H1 (cell line): ENCODE data around the gene SMTNL2. TPM values are rescaled to one million over a fixed set of nuclear protein-coding genes. Genes with fewer than 3 reads are reported as not detected.

Source experiments
- CTCF ChIA-PET: fragments of 300-600 bp; sonication (Branson Sonifier 250); formaldehyde crosslinking; loops from one replicate; lab custom pipeline; 2021; ENCODE audit not compliant: partially characterized antibody; lab: Charles Lee
- POLR2A ChIA-PET: fragments of 300-600 bp; sonication (Branson Sonifier 250); formaldehyde crosslinking; loops from one replicate; lab custom pipeline; 2021; ENCODE audit warnings: inconsistent platforms; ENCODE audit not compliant: partially characterized antibody; lab: Charles Lee
- DNase-seq, 2 experiments: peaks; one replicate each; pipeline versions ENCODE4 v3.0.0 to v3.0.0-alpha.2; 2010 to 2022; ENCODE audit warnings: low spot score in 2 of 2, low read depth in 1 of 2, mixed read lengths in 1 of 2
- FAIRE-seq: peaks from 2 replicates; lab custom pipeline; 2011; peaks lifted over from hg19 to GRCh38; lab: Jason Lieb, UNC
- H2AFZ ChIP-seq: 2 replicates; pipeline ENCODE4 v1.8.1; 2012; ENCODE audit warnings: low read length, inconsistent platforms
- H2AK5ac ChIP-seq: 2 replicates; pipeline ENCODE4 v1.6.1; 2013; ENCODE audit warnings: low read depth, low read length
- H2BK120ac ChIP-seq: replicated peaks from 2 replicates; pipeline ENCODE3; 2013; ENCODE audit warnings: low read depth, low read length, inconsistent platforms
- H2BK12ac ChIP-seq: 2 replicates; pipeline ENCODE4 v1.6.1; 2013; ENCODE audit warnings: low read depth, low read length
- H2BK15ac ChIP-seq: 2 replicates; pipeline ENCODE4 v1.6.1; 2013; ENCODE audit warnings: low read length
- H2BK20ac ChIP-seq: 2 replicates; pipeline ENCODE4 v1.6.1; 2013; ENCODE audit warnings: low read length
- H2BK5ac ChIP-seq: 2 replicates; pipeline ENCODE4 v1.6.1; 2013; ENCODE audit warnings: low read depth, low read length
- H3K14ac ChIP-seq: 2 replicates; pipeline ENCODE4 v1.6.1; 2013; ENCODE audit warnings: inconsistent platforms; ENCODE audit not compliant: insufficient read length
- H3K18ac ChIP-seq: 2 replicates; pipeline ENCODE4 v1.6.1; 2013; ENCODE audit warnings: low read length; ENCODE audit errors: extremely low read depth
- H3K23ac ChIP-seq: 2 replicates; pipeline ENCODE4 v1.6.1; 2013; ENCODE audit warnings: inconsistent platforms; ENCODE audit not compliant: insufficient read length
- H3K23me2 ChIP-seq: 2 replicates; pipeline ENCODE4 v1.6.1; 2013; ENCODE audit warnings: low read depth, low read length
- H3K27ac ChIP-seq: 2 replicates; pipeline ENCODE4 v1.6.1; 2011; ENCODE audit warnings: low read depth, low read length, inconsistent platforms
- H3K27me3 ChIP-seq, 4 experiments: replicated peaks in 1 of 4; 1 replicate in 1 of 4; 2 replicates in 3 of 4; pipeline versions ENCODE4 v1.6.1 to v1.8.1; 2011 to 2013; ENCODE audit warnings: low read length in 3 of 4, mild to moderate bottlenecking in 3 of 4, inconsistent platforms in 2 of 4, mixed read lengths in 2 of 4, moderate library complexity in 1 of 4; ENCODE audit not compliant: control insufficient read depth in 3 of 4, insufficient read depth in 3 of 4; ENCODE audit errors: extremely low read depth in 1 of 4
- H3K36me3 ChIP-seq, 4 experiments: 2 replicates each; pipeline versions ENCODE4 v1.6.1 to v1.8.1; 2011 to 2013; ENCODE audit warnings: mild to moderate bottlenecking in 4 of 4, low read length in 3 of 4, moderate library complexity in 2 of 4, control low read depth in 1 of 4, inconsistent platforms in 1 of 4; ENCODE audit not compliant: insufficient read depth in 4 of 4, control insufficient read depth in 2 of 4
- H3K4ac ChIP-seq: replicated peaks from 2 replicates; pipeline ENCODE3; 2013; ENCODE audit warnings: low read length, low read depth, mixed read lengths, inconsistent platforms; ENCODE audit not compliant: insufficient read length
- H3K4me1 ChIP-seq, 4 experiments: replicated peaks in 1 of 4; 1 replicate in 1 of 4; 2 replicates in 3 of 4; pipeline versions ENCODE4 v1.6.1 to v1.8.1; 2011 to 2013; ENCODE audit warnings: low read length in 3 of 4, inconsistent platforms in 2 of 4, mixed read lengths in 1 of 4; ENCODE audit not compliant: insufficient read depth in 4 of 4, control insufficient read depth in 3 of 4
- H3K4me2 ChIP-seq, 2 experiments: 2 replicates each; pipeline versions ENCODE4 v1.6.1 to v1.8.1; 2011 to 2013; ENCODE audit warnings: low read depth in 2 of 2, low read length in 2 of 2, control low read depth in 1 of 2, inconsistent platforms in 1 of 2, mild to moderate bottlenecking in 1 of 2; ENCODE audit not compliant: insufficient read depth in 1 of 2
- H3K4me3 ChIP-seq, 4 experiments: fragments of 200-600, 300-600 bp in 1 of 4; sonication (generic), shearing (Covaris generic), sonication (Bioruptor Twin) in 1 of 4; 2 replicates each; pipeline versions ENCODE4 v1.5.1 to v1.8.1; 2011 to 2016; ENCODE audit warnings: low read length in 4 of 4, low read depth in 3 of 4, control low read depth in 2 of 4, inconsistent platforms in 2 of 4, mild to moderate bottlenecking in 2 of 4, mixed read lengths in 1 of 4, moderate library complexity in 1 of 4; ENCODE audit not compliant: insufficient read depth in 2 of 4; ENCODE audit errors: extremely low read depth in 1 of 4
- H3K56ac ChIP-seq: replicated peaks from 2 replicates; pipeline ENCODE3; 2013; ENCODE audit warnings: low read depth, mild to moderate bottlenecking, mixed read lengths, low read length, inconsistent platforms; ENCODE audit not compliant: insufficient read length
- H3K79me1 ChIP-seq: 2 replicates; pipeline ENCODE4 v1.6.1; 2013; ENCODE audit warnings: low read depth, low read length, control low read depth
- H3K79me2 ChIP-seq, 2 experiments: 2 replicates each; pipeline versions ENCODE4 v1.6.1 to v1.8.1; 2012 to 2013; ENCODE audit warnings: low read length in 2 of 2, mild to moderate bottlenecking in 2 of 2, inconsistent platforms in 1 of 2; ENCODE audit not compliant: insufficient read depth in 2 of 2, control insufficient read depth in 1 of 2
- H3K9ac ChIP-seq, 4 experiments: replicated peaks in 1 of 4; 1 replicate in 1 of 4; 2 replicates in 3 of 4; pipeline versions ENCODE4 v1.6.1 to v1.8.1; 2011 to 2013; ENCODE audit warnings: low read depth in 3 of 4, low read length in 3 of 4, control low read depth in 2 of 4, mild to moderate bottlenecking in 2 of 4, moderate library complexity in 2 of 4, inconsistent platforms in 1 of 4; ENCODE audit errors: extremely low read depth in 1 of 4
- H3K9me3 ChIP-seq, 2 experiments: 2 replicates each; pipeline versions ENCODE4 v1.6.1 to v1.8.1; 2012 to 2013; ENCODE audit warnings: mild to moderate bottlenecking in 2 of 2, moderate library complexity in 2 of 2, control low read depth in 1 of 2, inconsistent platforms in 1 of 2, low read depth in 1 of 2, low read length in 1 of 2, mixed read lengths in 1 of 2; ENCODE audit not compliant: insufficient read depth in 2 of 2
- H4K20me1 ChIP-seq, 2 experiments: replicated peaks in 1 of 2; 2 replicates each; pipeline versions ENCODE3 to v1.8.1; 2011 to 2013; ENCODE audit warnings: inconsistent platforms in 2 of 2, low read length in 2 of 2, mild to moderate bottlenecking in 1 of 2; ENCODE audit not compliant: insufficient read depth in 2 of 2, control insufficient read depth in 1 of 2
- H4K5ac ChIP-seq: 2 replicates; pipeline ENCODE4 v1.6.1; 2013; ENCODE audit warnings: low read length, low read depth, mixed read lengths, inconsistent platforms; ENCODE audit not compliant: insufficient read length
- H4K8ac ChIP-seq: 2 replicates; pipeline ENCODE4 v1.8.0; 2013; ENCODE audit warnings: mild to moderate bottlenecking, moderate library complexity, low read length, inconsistent platforms; ENCODE audit not compliant: insufficient read depth; ENCODE audit errors: extremely low read depth
- H4K91ac ChIP-seq: replicated peaks from 2 replicates; pipeline ENCODE3; 2013; ENCODE audit warnings: low read length, mixed read lengths, inconsistent platforms; ENCODE audit not compliant: insufficient read length
- BCL11A ChIP-seq, 2 experiments: IDR thresholded peaks; one replicate each; pipeline ENCODE4 v1.6.1; 2011; ENCODE audit warnings: low read depth in 2 of 2, low read length in 2 of 2, mild to moderate bottlenecking in 2 of 2
- KDM5A ChIP-seq: fragments of 200-600 bp; IDR thresholded peaks from 2 replicates; pipeline ENCODE4 v1.7.1; 2012; ENCODE audit warnings: mild to moderate bottlenecking, low read length, inconsistent platforms, mixed read lengths
- NANOG ChIP-seq: IDR thresholded peaks from 2 replicates; pipeline ENCODE4 v1.6.1; 2011; ENCODE audit warnings: low read length, low read depth, mild to moderate bottlenecking, inconsistent platforms; ENCODE audit not compliant: insufficient read depth, poor library complexity, severe bottlenecking
- PHF8 ChIP-seq: fragments of 200-600 bp; sonication (generic); conservative IDR thresholded peaks from 2 replicates; pipeline ENCODE4 v1.7.1; 2012; ENCODE audit warnings: low read depth, mild to moderate bottlenecking, inconsistent platforms, low read length, moderate library complexity
- RAD21 ChIP-seq, 2 experiments: IDR thresholded peaks in 1 of 2; conservative IDR thresholded peaks in 1 of 2; 2 replicates each; pipeline ENCODE4 v1.6.1; 2011; ENCODE audit warnings: low read depth in 2 of 2, low read length in 2 of 2, improper control_type of control experiment in 1 of 2, inconsistent platforms in 1 of 2, mild to moderate bottlenecking in 1 of 2, moderate library complexity in 1 of 2
- TBP ChIP-seq: IDR thresholded peaks from 2 replicates; pipeline ENCODE4 v1.6.1; 2011; ENCODE audit warnings: low read depth, low read length, improper control_type of control experiment
- WGBS, 2 experiments: shearing (Covaris generic) in 1 of 2; methylation state at CpG; one replicate each; pipeline versions ENCODE4 v1.1.6 to v1.1.7; 2013 to 2015; ENCODE audit warnings: low lambda C conversion rate in 2 of 2, mixed read lengths in 2 of 2, inconsistent platforms in 1 of 2, low coverage in 1 of 2, missing lambda C conversion rate in 1 of 2; ENCODE audit not compliant: insufficient replicate concordance in 2 of 2, insufficient coverage in 1 of 2, insufficient read length in 1 of 2; ENCODE audit errors: extremely low coverage in 1 of 2, missing lambda C conversion rate in 1 of 2; 5-methylcytosine and 5-hydroxymethylcytosine counted together
- polyA plus RNA-seq, 7 experiments: library from polyadenylated mRNA; depleted of rRNA in 3 of 7; stranded (reverse) in 5 of 7; unstranded in 2 of 7; fragments of >200 nt in 5 of 7; fragments of 200-250 nt in 2 of 7; gene quantifications; 1 replicate in 5 of 7; 2 replicates in 1 of 7; 4 replicates in 1 of 7; pipeline versions ENCODE4 v1.2.1 to v1.2.3, GENCODE V29; 2011 to 2013; ENCODE audit warnings: missing spikeins in 2 of 7, mixed read lengths in 2 of 7
- total RNA-seq: library from RNA; stranded (reverse); fragmentation: NEBNext Ultra II Directional; extraction: Animal tissue kit (Norgen Biotek cat#: 25700); gene quantifications from 2 replicates; pipeline ENCODE4 v1.2.1, GENCODE V29; 2021
- TF ChIP-seq, protein P1 (sequence below), 3 experiments: IDR thresholded peaks; 1 replicate in 2 of 3; 2 replicates in 1 of 3; pipeline versions ENCODE4 v1.5.1 to v1.6.1; 2011; ENCODE audit warnings: low read length in 3 of 3, mild to moderate bottlenecking in 3 of 3, inconsistent platforms in 2 of 3, low read depth in 1 of 3, moderate library complexity in 1 of 3; ENCODE audit not compliant: insufficient read depth in 1 of 3; ENCODE audit errors: control extremely low read depth in 1 of 3
- TF ChIP-seq, protein P2 (sequence below): IDR thresholded peaks from 2 replicates; pipeline ENCODE4 v1.6.1; 2012; ENCODE audit warnings: low read length, inconsistent platforms

The SMTNL2 gene
- total and polyA plus RNA-seq, 2 of the 8 experiments (the other 6 are each of a cell fraction or from before 2014, with no cell fraction given) = 3.6 to 4.5 TPM

DNA sequence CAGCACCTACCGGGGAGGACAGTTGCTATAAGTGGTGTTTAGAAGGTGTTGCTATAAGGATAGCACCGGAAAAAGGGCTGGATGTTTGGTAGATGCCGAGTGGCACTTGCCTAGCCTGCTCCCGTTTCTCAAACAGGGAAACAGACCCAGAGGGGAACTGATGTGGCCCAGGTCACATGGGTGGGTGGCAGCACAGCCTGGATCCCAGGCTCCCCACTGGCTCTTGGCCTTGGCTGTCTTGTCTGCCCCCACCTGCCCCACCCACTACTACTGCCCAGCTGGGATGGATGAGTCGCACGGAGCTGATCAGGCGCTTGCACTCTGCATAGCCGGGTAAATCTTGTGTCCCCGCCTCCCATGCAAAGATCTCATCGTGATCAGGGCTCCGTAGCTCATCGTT, 7.2 kb downstream of the SMTNL2 start:
- Histone ChIP-seq H3K4ac (no peak overlapping the region), H3K36me3 (no peaks in the 10 kb centered on the region), H3K18ac (no peak overlapping the region), H4K91ac (peak overlapping the region; percentile 9), H2BK5ac (no peak overlapping the region), H3K9ac (no peak overlapping the region), H3K4me1 (peaks cover 0 to 13% (median 6%) of the 10 kb centered on the region in 4 experiments; a peak in 5 of 7 replicates), H3K56ac (no peak overlapping the region), H3K23ac (no peak overlapping the region), H4K8ac (no peak overlapping the region), H2BK20ac (no peak overlapping the region), H3K79me2 (no peaks in the 10 kb centered on the region), H2AK5ac (no peak overlapping the region), H2AFZ (no peak overlapping the region), H2BK120ac (no peak overlapping the region), H3K27ac (no peak overlapping the region), H3K23me2 (no peaks in the 10 kb centered on the region), H3K4me2 (no peak overlapping the region), H4K5ac (no peak overlapping the region), H2BK12ac (no peak overlapping the region), H3K79me1 (no peaks in the 10 kb centered on the region), H4K20me1 (peaks cover 0 to 1% of the 10 kb centered on the region in 2 experiments), H3K14ac (no peak overlapping the region), H3K9me3 (no peaks in the 10 kb centered on the region), H3K27me3 (peaks cover 1 to 4% (median 3%) of the 10 kb centered on the region in 4 experiments; a peak in 4 of 7 replicates), H2BK15ac (no peak overlapping the region), H3K4me3 (no peak overlapping the region)
- no peak for FAIRE-seq
- POLR2A ChIA-PET = interaction anchor here (0.6 to 1.9 kb wide), 2 partner anchors 10 to 965 kb away, joined by 3 to 6 read pairs; no protein-coding TSS in a partner anchor
- WGBS, 2 experiments = 79% methylated on average over 12 of the region's 12 CpGs; no CpG with 5 or more reads in 1 of the 2 experiments
- DNase-seq = no peak
- CTCF ChIA-PET = interaction anchor here (1.0 to 10.1 kb wide), 5 partner anchors 9 to 34 kb away, joined by 3 to 65 read pairs (median 5); partner anchors contain the start of gene SMTNL2
- no peak for TF ChIP-seq PHF8
- no peak for TF ChIP-seq NANOG
- TF ChIP-seq, protein P1, sequence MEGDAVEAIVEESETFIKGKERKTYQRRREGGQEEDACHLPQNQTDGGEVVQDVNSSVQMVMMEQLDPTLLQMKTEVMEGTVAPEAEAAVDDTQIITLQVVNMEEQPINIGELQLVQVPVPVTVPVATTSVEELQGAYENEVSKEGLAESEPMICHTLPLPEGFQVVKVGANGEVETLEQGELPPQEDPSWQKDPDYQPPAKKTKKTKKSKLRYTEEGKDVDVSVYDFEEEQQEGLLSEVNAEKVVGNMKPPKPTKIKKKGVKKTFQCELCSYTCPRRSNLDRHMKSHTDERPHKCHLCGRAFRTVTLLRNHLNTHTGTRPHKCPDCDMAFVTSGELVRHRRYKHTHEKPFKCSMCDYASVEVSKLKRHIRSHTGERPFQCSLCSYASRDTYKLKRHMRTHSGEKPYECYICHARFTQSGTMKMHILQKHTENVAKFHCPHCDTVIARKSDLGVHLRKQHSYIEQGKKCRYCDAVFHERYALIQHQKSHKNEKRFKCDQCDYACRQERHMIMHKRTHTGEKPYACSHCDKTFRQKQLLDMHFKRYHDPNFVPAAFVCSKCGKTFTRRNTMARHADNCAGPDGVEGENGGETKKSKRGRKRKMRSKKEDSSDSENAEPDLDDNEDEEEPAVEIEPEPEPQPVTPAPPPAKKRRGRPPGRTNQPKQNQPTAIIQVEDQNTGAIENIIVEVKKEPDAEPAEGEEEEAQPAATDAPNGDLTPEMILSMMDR (IDR thresholded peaks at IDR 0.05; ENCODE audit: control extremely low read depth in 1 of 3, insufficient read depth in 1 of 3, low read depth in 1 of 3, low read length in 3 of 3) = no peak
- TF ChIP-seq, protein P2, sequence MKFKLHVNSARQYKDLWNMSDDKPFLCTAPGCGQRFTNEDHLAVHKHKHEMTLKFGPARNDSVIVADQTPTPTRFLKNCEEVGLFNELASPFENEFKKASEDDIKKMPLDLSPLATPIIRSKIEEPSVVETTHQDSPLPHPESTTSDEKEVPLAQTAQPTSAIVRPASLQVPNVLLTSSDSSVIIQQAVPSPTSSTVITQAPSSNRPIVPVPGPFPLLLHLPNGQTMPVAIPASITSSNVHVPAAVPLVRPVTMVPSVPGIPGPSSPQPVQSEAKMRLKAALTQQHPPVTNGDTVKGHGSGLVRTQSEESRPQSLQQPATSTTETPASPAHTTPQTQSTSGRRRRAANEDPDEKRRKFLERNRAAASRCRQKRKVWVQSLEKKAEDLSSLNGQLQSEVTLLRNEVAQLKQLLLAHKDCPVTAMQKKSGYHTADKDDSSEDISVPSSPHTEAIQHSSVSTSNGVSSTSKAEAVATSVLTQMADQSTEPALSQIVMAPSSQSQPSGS = no peak
- no peak for TF ChIP-seq TBP
- no peak for TF ChIP-seq BCL11A (IDR thresholded peaks at IDR 0.05; ENCODE audit: low read depth in 2 of 2, low read length in 2 of 2)
- no peak for TF ChIP-seq RAD21 (IDR thresholded peaks at IDR 0.05 in 1 of 2, conservative IDR thresholded peaks at IDR 0.05 in 1 of 2; ENCODE audit: low read depth in 2 of 2, low read length in 2 of 2)
- no peak for TF ChIP-seq KDM5A
